GM12878 (cell line): ENCODE measurements around the gene MYL12A. TPM values are rescaled to one million over a fixed set of nuclear protein-coding genes. Genes with fewer than 3 reads are reported as not detected.

Experiments
- KDM1A ChIP-seq: fragments of 200-600 bp; sonication (generic); IDR thresholded peaks from 2 replicates; pipeline ENCODE4 v1.6.1; 2016; ENCODE audit warnings: borderline replicate concordance
- LARP7 ChIP-seq: fragments of 450-650 bp; IDR thresholded peaks from 2 replicates; pipeline ENCODE4 v1.6.1; 2017; ENCODE audit warnings: mild to moderate bottlenecking
- NR2F1 ChIP-seq: fragments of 450-650 bp; conservative IDR thresholded peaks from 2 replicates; pipeline ENCODE4 v1.6.1; 2017; ENCODE audit warnings: mild to moderate bottlenecking
- RAD51 ChIP-seq: fragments of 450-650 bp; IDR thresholded peaks from 2 replicates; pipeline ENCODE4 v1.6.1; 2016; ENCODE audit warnings: moderate library complexity, mild to moderate bottlenecking, inconsistent platforms
- RCOR1 ChIP-seq: conservative IDR thresholded peaks from 2 replicates; pipeline ENCODE4 v1.6.1; 2012; ENCODE audit warnings: low read depth, low read length, improper control_type of control experiment
- SIX5 ChIP-seq: IDR thresholded peaks from 2 replicates; pipeline ENCODE4 v1.6.1; 2011; ENCODE audit warnings: mild to moderate bottlenecking, low read depth, low read length, moderate library complexity; ENCODE audit not compliant: severe bottlenecking
- TCF3 ChIP-seq: IDR thresholded peaks from 2 replicates; pipeline ENCODE4 v1.6.1; 2012; ENCODE audit warnings: low read depth, mild to moderate bottlenecking, low read length, borderline replicate concordance; ENCODE audit not compliant: insufficient read depth
- ZNF384 ChIP-seq: IDR thresholded peaks from 2 replicates; pipeline ENCODE4 v1.6.1; 2012; ENCODE audit warnings: low read depth, mild to moderate bottlenecking, low read length, improper control_type of control experiment, borderline replicate concordance
- polyA plus RNA-seq, 11 experiments: library from polyadenylated mRNA; depleted of rRNA in 4 of 11; unstranded in 6 of 11; stranded (reverse) in 5 of 11; fragments of >200 nt; fragmentation: Nextera tagmentation in 4 of 11; fragmentation: Illumina TruSeq in 1 of 11; extraction: Ambion mirVana in 4 of 11; extraction: Trizol in 1 of 11; gene quantifications; 1 replicate in 1 of 11; 2 replicates in 10 of 11; pipeline versions ENCODE4 v1.2.1 to v1.2.3, GENCODE V29; 2011 to 2016; ENCODE audit warnings: inconsistent platforms in 2 of 11, missing spikeins in 2 of 11, low read depth in 1 of 11
- total RNA-seq, 4 experiments: library from RNA; depleted of rRNA in 3 of 4; stranded (reverse); fragments of >200 nt in 3 of 4; fragmentation: Illumina TruSeq in 1 of 4; extraction: Trizol in 1 of 4; gene quantifications; 2 replicates each; pipeline versions ENCODE4 v1.2.1 to v1.2.3, GENCODE V29; 2013 to 2021
- TF ChIP-seq, protein P1 (sequence below): fragments of 450-650 bp; IDR thresholded peaks from 2 replicates; pipeline ENCODE4 v1.6.1; 2018; ENCODE audit warnings: borderline replicate concordance, mild to moderate bottlenecking; ENCODE audit not compliant: partially characterized antibody
- TF ChIP-seq, protein P2 (sequence below): fragments of 450-650 bp; formaldehyde crosslinking; IDR thresholded peaks from 2 replicates; pipeline ENCODE4 v1.4.0; 2022; ENCODE audit warnings: mild to moderate bottlenecking, moderate library complexity

Gene MYL12A
- total and polyA plus RNA-seq, 10 of the 15 experiments (the other 5 are each of a cell fraction or from before 2014, with no cell fraction given), result 488 to 1,663 (median 924) TPM

GRCh38 chr18:3262234-3263131, 14.9 kb downstream of the MYL12A start (continued):
- TF ChIP-seq, protein P1, sequence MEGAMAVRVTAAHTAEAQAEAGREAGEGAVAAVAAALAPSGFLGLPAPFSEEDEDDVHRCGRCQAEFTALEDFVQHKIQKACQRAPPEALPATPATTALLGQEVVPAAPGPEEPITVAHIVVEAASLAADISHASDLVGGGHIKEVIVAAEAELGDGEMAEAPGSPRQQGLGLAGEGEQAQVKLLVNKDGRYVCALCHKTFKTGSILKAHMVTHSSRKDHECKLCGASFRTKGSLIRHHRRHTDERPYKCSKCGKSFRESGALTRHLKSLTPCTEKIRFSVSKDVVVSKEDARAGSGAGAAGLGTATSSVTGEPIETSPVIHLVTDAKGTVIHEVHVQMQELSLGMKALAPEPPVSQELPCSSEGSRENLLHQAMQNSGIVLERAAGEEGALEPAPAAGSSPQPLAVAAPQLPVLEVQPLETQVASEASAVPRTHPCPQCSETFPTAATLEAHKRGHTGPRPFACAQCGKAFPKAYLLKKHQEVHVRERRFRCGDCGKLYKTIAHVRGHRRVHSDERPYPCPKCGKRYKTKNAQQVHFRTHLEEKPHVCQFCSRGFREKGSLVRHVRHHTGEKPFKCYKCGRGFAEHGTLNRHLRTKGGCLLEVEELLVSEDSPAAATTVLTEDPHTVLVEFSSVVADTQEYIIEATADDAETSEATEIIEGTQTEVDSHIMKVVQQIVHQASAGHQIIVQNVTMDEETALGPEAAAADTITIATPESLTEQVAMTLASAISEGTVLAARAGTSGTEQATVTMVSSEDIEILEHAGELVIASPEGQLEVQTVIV, result no peak
- TF ChIP-seq SIX5, result no peak
- TF ChIP-seq, protein P2, sequence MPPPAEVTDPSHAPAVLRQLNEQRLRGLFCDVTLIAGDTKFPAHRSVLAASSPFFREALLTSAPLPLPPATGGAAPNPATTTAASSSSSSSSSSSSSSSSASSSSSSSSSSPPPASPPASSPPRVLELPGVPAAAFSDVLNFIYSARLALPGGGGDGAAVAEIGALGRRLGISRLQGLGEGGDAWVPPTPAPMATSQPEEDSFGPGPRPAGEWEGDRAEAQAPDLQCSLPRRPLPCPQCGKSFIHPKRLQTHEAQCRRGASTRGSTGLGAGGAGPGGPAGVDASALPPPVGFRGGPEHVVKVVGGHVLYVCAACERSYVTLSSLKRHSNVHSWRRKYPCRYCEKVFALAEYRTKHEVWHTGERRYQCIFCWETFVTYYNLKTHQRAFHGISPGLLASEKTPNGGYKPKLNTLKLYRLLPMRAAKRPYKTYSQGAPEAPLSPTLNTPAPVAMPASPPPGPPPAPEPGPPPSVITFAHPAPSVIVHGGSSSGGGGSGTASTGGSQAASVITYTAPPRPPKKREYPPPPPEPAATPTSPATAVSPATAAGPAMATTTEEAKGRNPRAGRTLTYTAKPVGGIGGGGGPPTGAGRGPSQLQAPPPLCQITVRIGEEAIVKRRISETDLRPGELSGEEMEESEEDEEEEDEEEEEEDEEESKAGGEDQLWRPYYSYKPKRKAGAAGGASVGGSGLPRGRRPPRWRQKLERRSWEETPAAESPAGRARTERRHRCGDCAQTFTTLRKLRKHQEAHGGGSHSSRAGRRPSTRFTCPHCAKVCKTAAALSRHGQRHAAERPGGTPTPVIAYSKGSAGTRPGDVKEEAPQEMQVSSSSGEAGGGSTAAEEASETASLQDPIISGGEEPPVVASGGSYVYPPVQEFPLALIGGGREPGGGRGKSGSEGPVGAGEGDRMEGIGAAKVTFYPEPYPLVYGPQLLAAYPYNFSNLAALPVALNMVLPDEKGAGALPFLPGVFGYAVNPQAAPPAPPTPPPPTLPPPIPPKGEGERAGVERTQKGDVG (CRISPR knock-in tag), result no peak
- TF ChIP-seq ZNF384, result no peak
- 0 out of 2 replicates have a peak, but pooled peaks have one; percentile 33 for TF ChIP-seq NR2F1
- TF ChIP-seq KDM1A, result no peak
- 0 out of 2 replicates have a peak, but pooled peaks have one; percentile 33 for TF ChIP-seq TCF3
- no peak for TF ChIP-seq RCOR1
- TF ChIP-seq LARP7, result 0 out of 2 replicates have a peak, but pooled peaks have one; percentile 37
- TF ChIP-seq RAD51, result no peak
